SK-N-SH treated with all-trans-retinoic acid at 6 μM for 48 hours (cell line): ENCODE measurements around the gene ERCC6.
A peak's percentile ranks its signal among the peaks of the same experiment; 100 is the strongest.

Experiments used
- ATAC-seq: fragments of 200-7000 bp; cut with Tn5 transposase; 3 replicates; pipeline ENCODE4 v1.9.1; 2020; ENCODE audit warnings: mild to moderate bottlenecking, moderate library complexity
- ARNTL ChIP-seq: fragments of 450-650 bp; formaldehyde crosslinking; IDR thresholded peaks from 2 replicates; pipeline ENCODE4 v1.5.0; 2020; ENCODE audit warnings: low read depth, mild to moderate bottlenecking, moderate library complexity, borderline replicate concordance
- CREB5 ChIP-seq: fragments of 250-450 bp; sonication (Bioruptor Pico); IDR thresholded peaks from 2 replicates; pipeline ENCODE4 v1.5.1; 2020; ENCODE audit warnings: low read depth, mild to moderate bottlenecking, moderate library complexity
- CSDC2 ChIP-seq: fragments of 250-450 bp; sonication (Bioruptor Pico); IDR thresholded peaks from 2 replicates; pipeline ENCODE4 v1.5.0; 2020; ENCODE audit warnings: mild to moderate bottlenecking, moderate library complexity
- CSRNP3 ChIP-seq: fragments of 250-450 bp; sonication (Bioruptor Pico); IDR thresholded peaks from 2 replicates; pipeline ENCODE4 v1.5.1; 2021; ENCODE audit warnings: mild to moderate bottlenecking, moderate library complexity
- ESRRG ChIP-seq: fragments of 250-450 bp; sonication (Bioruptor Pico); IDR thresholded peaks from 2 replicates; pipeline ENCODE4 v1.6.1; 2021; ENCODE audit warnings: mild to moderate bottlenecking
- GLIS3 ChIP-seq: fragments of 250-450 bp; sonication (Bioruptor Pico); IDR thresholded peaks from 2 replicates; pipeline ENCODE4 v1.5.0; 2020; ENCODE audit warnings: mild to moderate bottlenecking, moderate library complexity
- ISL1 ChIP-seq: fragments of 250-450 bp; sonication (Bioruptor Pico); IDR thresholded peaks from 2 replicates; pipeline ENCODE4 v2.1.2; 2022; ENCODE audit warnings: mild to moderate bottlenecking, moderate library complexity
- OSR1 ChIP-seq: fragments of 250-450 bp; sonication (Bioruptor Pico); IDR thresholded peaks from 2 replicates; pipeline ENCODE4 v1.8.0; 2022; ENCODE audit warnings: moderate library complexity, mild to moderate bottlenecking, inconsistent platforms
- PATZ1 ChIP-seq: fragments of 250-450 bp; sonication (Bioruptor Pico); IDR thresholded peaks from 2 replicates; pipeline ENCODE4 v1.8.0; 2020; ENCODE audit warnings: mild to moderate bottlenecking, moderate library complexity, borderline replicate concordance
- POU6F1 ChIP-seq: fragments of 250-450 bp; sonication (Bioruptor Pico); IDR thresholded peaks from 2 replicates; pipeline ENCODE4 v1.8.0; 2021; ENCODE audit warnings: low read depth, mild to moderate bottlenecking, moderate library complexity, borderline replicate concordance
- RARB ChIP-seq: fragments of 250-450 bp; sonication (Bioruptor Pico); IDR thresholded peaks from 2 replicates; pipeline ENCODE4 v1.8.0; 2021; ENCODE audit warnings: mild to moderate bottlenecking, moderate library complexity
- SNAI2 ChIP-seq: fragments of 250-450 bp; sonication (Bioruptor Pico); IDR thresholded peaks from 2 replicates; pipeline ENCODE4 v1.5.0; 2020; ENCODE audit warnings: mild to moderate bottlenecking, moderate library complexity
- TCF4 ChIP-seq: fragments of 250-450 bp; sonication (Bioruptor Pico); IDR thresholded peaks from 2 replicates; pipeline ENCODE4 v1.8.0; 2021; ENCODE audit warnings: mild to moderate bottlenecking, moderate library complexity, borderline replicate concordance
- TSHZ2 ChIP-seq: fragments of 250-450 bp; sonication (Bioruptor Pico); IDR thresholded peaks from 2 replicates; pipeline ENCODE4 v1.5.0; 2020; ENCODE audit warnings: mild to moderate bottlenecking, moderate library complexity
- ZC3H10 ChIP-seq: fragments of 250-450 bp; sonication (Bioruptor Pico); IDR thresholded peaks from 2 replicates; pipeline ENCODE4 v1.5.1; 2021; ENCODE audit warnings: mild to moderate bottlenecking, moderate library complexity
- ZFP3 ChIP-seq: fragments of 250-450 bp; sonication (Bioruptor Pico); IDR thresholded peaks from 2 replicates; pipeline ENCODE4 v1.5.0; 2020; ENCODE audit warnings: mild to moderate bottlenecking, moderate library complexity
- ZFP30 ChIP-seq: fragments of 450-650 bp; formaldehyde crosslinking; IDR thresholded peaks from 2 replicates; pipeline ENCODE4 v1.5.0; 2022; ENCODE audit warnings: mild to moderate bottlenecking, moderate library complexity
- ZNF565 ChIP-seq: fragments of 450-650 bp; formaldehyde crosslinking; conservative IDR thresholded peaks from 2 replicates; pipeline ENCODE4 v1.5.0; 2020; ENCODE audit warnings: low read depth, mild to moderate bottlenecking, moderate library complexity
- ZNF70 ChIP-seq: fragments of 450-650 bp; formaldehyde crosslinking; IDR thresholded peaks from 2 replicates; pipeline ENCODE4 v1.5.0; 2020; ENCODE audit warnings: mild to moderate bottlenecking, moderate library complexity
- ZNF8 ChIP-seq: fragments of 450-650 bp; formaldehyde crosslinking; IDR thresholded peaks from 2 replicates; pipeline ENCODE4 v1.5.0; 2020; ENCODE audit warnings: mild to moderate bottlenecking, moderate library complexity

The ERCC6 gene

GRCh38 chr10:49579621-49580020, 40.7 kb upstream of the ERCC6 start (continued):
- TF ChIP-seq TSHZ2 (CRISPR knock-in tag) (no peak), RARB (CRISPR knock-in tag) (no peak), ISL1 (CRISPR knock-in tag) (peak; percentile 75; the same call in 1 of the 2 replicates), ZFP30 (peak; percentile 86), ZFP3 (CRISPR knock-in tag) (no peak)

GRCh38 chr10:49578392-49578791, 39.5 kb upstream of the ERCC6 start:
- TF ChIP-seq ESRRG (CRISPR knock-in tag) (no peak), SNAI2 (no peak), TCF4 (CRISPR knock-in tag) (no peak), ZFP3 (CRISPR knock-in tag) (no peak), RARB (CRISPR knock-in tag) (no peak), OSR1 (CRISPR knock-in tag) (no peak), GLIS3 (CRISPR knock-in tag) (no peak), ZNF8 (no peak), TSHZ2 (CRISPR knock-in tag) (no peak), ARNTL (CRISPR knock-in tag) (no peak), ISL1 (CRISPR knock-in tag) (no peak), POU6F1 (CRISPR knock-in tag) (no peak), ZC3H10 (CRISPR knock-in tag) (no peak), CREB5 (CRISPR knock-in tag) (no peak), CSDC2 (CRISPR knock-in tag) (no peak), PATZ1 (CRISPR knock-in tag) (no peak), CSRNP3 (no peak), ZNF565 (CRISPR knock-in tag) (no peak), ZFP30 (no peak), ZNF70 (CRISPR knock-in tag) (no peak)

More at GRCh38 chr10:49578392-49578791, 39.5 kb upstream of the ERCC6 start:
- ATAC-seq, result no peak
